Mucosa of rectum (tissue), 2 donors: ENCODE data around the gene C19orf12.

Experiments used
- H3K27ac ChIP-seq, 2 donors: one replicate each; pipeline ENCODE4 v1.7.0; 2013; ENCODE audit warnings: inconsistent platforms in 2 of 2, low read depth in 2 of 2, low read length in 2 of 2
- H3K27me3 ChIP-seq, 2 donors: one replicate each; pipeline ENCODE4 v1.7.0; 2013; ENCODE audit warnings: low read length in 2 of 2; ENCODE audit not compliant: control insufficient read depth in 2 of 2, insufficient read depth in 2 of 2
- H3K36me3 ChIP-seq, 2 donors: one replicate each; pipeline ENCODE4 v1.7.0; 2013; ENCODE audit warnings: low read length in 2 of 2; ENCODE audit not compliant: control insufficient read depth in 2 of 2, insufficient read depth in 2 of 2
- H3K4me1 ChIP-seq, 2 donors: one replicate each; pipeline ENCODE4 v1.7.0; 2013; ENCODE audit warnings: low read length in 2 of 2, mild to moderate bottlenecking in 1 of 2; ENCODE audit not compliant: control insufficient read depth in 2 of 2, insufficient read depth in 2 of 2
- H3K4me3 ChIP-seq, 2 donors: one replicate each; pipeline ENCODE4 v1.7.0; 2013; ENCODE audit warnings: low read length in 2 of 2
- H3K9ac ChIP-seq, 2 donors: one replicate each; pipeline ENCODE4 v1.7.0; 2013; ENCODE audit warnings: low read length in 2 of 2, low read depth in 1 of 2, mild to moderate bottlenecking in 1 of 2
- H3K9me3 ChIP-seq, 2 donors: one replicate each; pipeline ENCODE4 v1.7.0; 2013; ENCODE audit warnings: low read length in 2 of 2; ENCODE audit not compliant: control insufficient read depth in 2 of 2
- donor health status: healthy.
- donor health status: Normal muscosa, but diverticular disease.

The C19orf12 gene

GRCh38 chr19:29714953-29715700, at the start of gene C19orf12:
TSS of gene C19orf12 (minus strand) at chr19:29715261. CDS start at chr19:29708413, 6,848 bp downstream.
- Histone ChIP-seq H3K36me3 (no peaks in the 10 kb centered on the region), H3K27me3 (no peaks in the 10 kb centered on the region), H3K4me3 (peak within 1 kb of the TSS; percentile 74 to 84), H3K9ac (peak within 1 kb of the TSS; percentile 88 to 90), H3K9me3 (no peaks in the 10 kb centered on the region), H3K27ac (peak within 1 kb of the TSS; percentile 83 to 92), H3K4me1 (peaks cover 11 to 14% of the 10 kb centered on the region in 2 donors)

- Histone ChIP-seq H3K9ac (no peak overlapping the region), H3K4me3 (no peak overlapping the region), H3K36me3 (no peaks in the 10 kb centered on the region), H3K4me1 (peaks cover 0 to 7% of the 10 kb centered on the region in 2 donors), H3K27ac (no peak overlapping the region), H3K9me3 (no peaks in the 10 kb centered on the region), H3K27me3 (peaks cover 0 to 6% of the 10 kb centered on the region in 2 donors)
These were observed 49.3 kb upstream of the C19orf12 start for GRCh38 chr19:29764361-29764760.

- peaks cover 0 to 3% of the 10 kb centered on the region in 2 donors for H3K27me3 ChIP-seq
- H3K36me3 ChIP-seq, result no peaks in the 10 kb centered on the region
- H3K4me3 ChIP-seq, result no peak overlapping the region
- no peak overlapping the region for H3K9ac ChIP-seq
- no peak overlapping the region for H3K27ac ChIP-seq
- no peaks in the 10 kb centered on the region for H3K9me3 ChIP-seq
- peaks cover 0 to 7% of the 10 kb centered on the region in 2 donors for H3K4me1 ChIP-seq
These were observed 48.1 kb upstream of the C19orf12 start for GRCh38 chr19:29763196-29763595.

GRCh38 chr19:29761575-29762232, 46.6 kb upstream of the C19orf12 start:
- peak overlapping the region; percentile 50 to 54 for H3K4me3 ChIP-seq
- peak overlapping the region; percentile 9 to 32 for H3K9ac ChIP-seq
- peak overlapping the region; percentile 33 to 38 for H3K27ac ChIP-seq
- peaks cover 0 to 7% of the 10 kb centered on the region in 2 donors for H3K4me1 ChIP-seq
- no peaks in the 10 kb centered on the region for H3K9me3 ChIP-seq
- peaks cover 0 to 2% of the 10 kb centered on the region in 2 donors for H3K27me3 ChIP-seq
- no peaks in the 10 kb centered on the region for H3K36me3 ChIP-seq

- no peak overlapping the region for H3K27ac ChIP-seq
- peaks cover 0 to 7% of the 10 kb centered on the region in 2 donors for H3K4me1 ChIP-seq
- H3K36me3 ChIP-seq, result no peaks in the 10 kb centered on the region
- no peaks in the 10 kb centered on the region for H3K9me3 ChIP-seq
- peaks cover 0 to 2% of the 10 kb centered on the region in 2 donors for H3K27me3 ChIP-seq
- H3K9ac ChIP-seq, result no peak overlapping the region
- peak overlapping the region; percentile 9 to 54 for H3K4me3 ChIP-seq
These were observed 45.9 kb upstream of the C19orf12 start for GRCh38 chr19:29760752-29761502.

- H3K4me3 ChIP-seq, result no peak overlapping the region
- H3K9ac ChIP-seq, result no peak overlapping the region
- no peaks in the 10 kb centered on the region for H3K9me3 ChIP-seq
- H3K36me3 ChIP-seq, result no peaks in the 10 kb centered on the region
- H3K27me3 ChIP-seq, result no peaks in the 10 kb centered on the region
- peaks cover 0 to 7% of the 10 kb centered on the region in 2 donors for H3K4me1 ChIP-seq
- no peak overlapping the region for H3K27ac ChIP-seq
These were observed 44.3 kb upstream of the C19orf12 start for GRCh38 chr19:29759359-29759758.

GRCh38 chr19:29758863-29759262, 43.8 kb upstream of the C19orf12 start:
- H3K27me3 ChIP-seq, result no peaks in the 10 kb centered on the region
- no peaks in the 10 kb centered on the region for H3K36me3 ChIP-seq
- H3K9ac ChIP-seq, result no peak overlapping the region
- H3K27ac ChIP-seq, result no peak overlapping the region
- peaks cover 0 to 7% of the 10 kb centered on the region in 2 donors for H3K4me1 ChIP-seq
- H3K4me3 ChIP-seq, result no peak overlapping the region
- no peaks in the 10 kb centered on the region for H3K9me3 ChIP-seq

- Histone ChIP-seq H3K9me3 (no peaks in the 10 kb centered on the region), H3K36me3 (no peaks in the 10 kb centered on the region), H3K4me1 (peaks cover 0 to 7% of the 10 kb centered on the region in 2 donors), H3K4me3 (no peak overlapping the region), H3K27me3 (no peaks in the 10 kb centered on the region), H3K9ac (no peak overlapping the region), H3K27ac (no peak overlapping the region)
These were observed 42.5 kb upstream of the C19orf12 start for GRCh38 chr19:29757551-29757950.

GRCh38 chr19:29753934-29754305, 38.9 kb upstream of the C19orf12 start:
- H3K4me1 ChIP-seq, result no peaks in the 10 kb centered on the region
- H3K36me3 ChIP-seq, result no peaks in the 10 kb centered on the region
- peaks cover 0 to 2% of the 10 kb centered on the region in 2 donors for H3K27me3 ChIP-seq
- H3K27ac ChIP-seq, result no peak overlapping the region
- no peak overlapping the region for H3K4me3 ChIP-seq
- no peak overlapping the region for H3K9ac ChIP-seq
- H3K9me3 ChIP-seq, result no peaks in the 10 kb centered on the region
